Psoas muscle (tissue), 8 donors: ENCODE data around the gene CMTM7. TPM values are rescaled to one million over a fixed set of nuclear protein-coding genes. Genes with fewer than 3 reads are reported as not detected.

ENCODE experiments used
- ATAC-seq, 4 donors: fragments of 200-7000 bp; cut with Tn5 transposase; one replicate each; pipeline ENCODE4 v1.9.1; 2020; ENCODE audit warnings: moderate library complexity in 3 of 4, mild to moderate bottlenecking in 2 of 4
- DNase-seq, 2 donors: peaks; one replicate each; pipeline ENCODE4 v3.0.0-alpha.2; 2020
- H3K27ac ChIP-seq: fragments of 200-600 bp; one replicate; pipeline ENCODE4 v1.8.0; 2022
- H3K27me3 ChIP-seq, 3 donors: fragments of 200-600 bp in 1 of 3; one replicate each; pipeline versions ENCODE4 v1.6.1 to v1.8.0; 2013 to 2022; ENCODE audit warnings: low read length in 2 of 3, mild to moderate bottlenecking in 2 of 3, moderate library complexity in 1 of 3; ENCODE audit not compliant: insufficient read depth in 3 of 3
- H3K36me3 ChIP-seq, 2 donors: fragments of 200-600 bp in 1 of 2; one replicate each; pipeline versions ENCODE4 v1.6.1 to v1.8.0; 2013 to 2022; ENCODE audit warnings: low read depth in 1 of 2, mild to moderate bottlenecking in 1 of 2, moderate library complexity in 1 of 2; ENCODE audit not compliant: insufficient read depth in 1 of 2
- H3K4me1 ChIP-seq: fragments of 200-600 bp; one replicate; pipeline ENCODE4 v1.8.0; 2022
- H3K4me3 ChIP-seq: fragments of 200-600 bp; one replicate; pipeline ENCODE4 v1.8.0; 2022; ENCODE audit warnings: mild to moderate bottlenecking
- H3K9me3 ChIP-seq: fragments of 200-600 bp; one replicate; pipeline ENCODE4 v1.8.0; 2022
- WGBS, 3 donors: extraction: QIAGEN DNeasy Blood & Tissue Kit; methylation state at CpG; one replicate each; pipeline versions ENCODE4 v1.1.6 to v1.1.7; 2013; 5-methylcytosine and 5-hydroxymethylcytosine counted together
- intact Hi-C, 2 donors: fragments of 100-400 bp; cut with DNase I; formaldehyde crosslinking; loops; one replicate each; pipeline versions ENCODE4 v1.11.0 to v1.14.2; 2022
- polyA plus RNA-seq, 3 donors: library from polyadenylated mRNA; stranded (reverse); fragments of 200-250 nt; gene quantifications; one replicate each; pipeline ENCODE4 v1.2.3, GENCODE V29; 2013
- total RNA-seq, 4 donors: library from RNA; stranded (reverse); fragmentation: NEBNext Ultra II Directional in 2 of 4; extraction: Animal tissue kit (Norgen Biotek cat#: 25700) in 2 of 4; gene quantifications; one replicate each; pipeline versions ENCODE4 v1.2.1 to v1.2.4, GENCODE V29; 2021 to 2023
- TF ChIP-seq, protein P1 (sequence below): fragments of 200-600 bp; IDR thresholded peaks from one replicate; pipeline ENCODE4 v1.8.0; 2022; ENCODE audit warnings: antibody characterized with exemption
- donor health status: healthy with polysubstance abuse.
- donor health status: DM: no; HTN: no; CAD: no; lungs with moderate emphysema.
- donor health status: Bipolar disorder and iron deficiency.
- donor health status: healthy.
- donor health status: DM: yes; HTN: yes; CAD: no.
- donor health status: DM: no; HTN: no; CAD: no.
- donor health status: DM: no; HTN: no; CAD: no.
- donor health status: DM: yes; HTN: yes; CAD: no.

Gene CMTM7
- total and polyA plus RNA-seq, 7 donors, result 0.65 to 18.5 (median 2.6) TPM

DNA sequence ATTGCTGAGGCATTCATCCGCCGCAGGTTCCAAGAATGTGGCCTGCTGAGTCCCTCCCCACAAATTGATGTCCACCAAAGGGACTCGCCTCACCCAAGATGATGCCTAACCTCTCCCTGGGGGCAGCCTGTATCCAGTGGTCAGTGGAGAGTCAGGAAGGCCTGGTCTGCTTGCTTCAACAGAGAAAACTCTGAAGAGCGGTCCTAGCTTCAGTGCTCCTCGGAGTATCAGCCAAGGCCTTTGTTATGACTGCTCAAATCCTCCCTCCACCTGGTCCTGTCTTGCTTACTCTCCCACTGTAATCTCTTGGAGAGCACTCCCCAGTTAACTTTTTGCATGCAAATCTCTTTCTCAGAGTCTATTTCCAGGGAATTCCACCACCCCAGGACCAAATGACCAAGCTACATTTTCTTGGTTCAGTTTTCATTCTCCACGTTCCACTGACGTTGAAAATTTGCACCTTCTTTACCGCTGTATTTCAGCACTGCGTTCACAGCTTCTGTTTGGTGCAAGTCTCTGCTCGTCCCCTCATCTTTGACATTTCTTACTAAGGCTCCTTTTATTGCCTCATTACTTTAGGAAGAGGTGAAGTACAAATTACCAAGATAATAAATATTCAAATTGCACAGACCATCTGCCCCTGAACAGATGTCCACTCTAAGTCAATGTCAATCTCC is 22.3 kb downstream of the CMTM7 start:
- no peaks in the 10 kb centered on the region for H3K9me3 ChIP-seq
- H3K4me1 ChIP-seq, result no peaks in the 10 kb centered on the region
- no peaks in the 10 kb centered on the region for H3K27me3 ChIP-seq
- no peak overlapping the region for H3K27ac ChIP-seq
- no peak for DNase-seq
- ATAC-seq, result no peak
- intact Hi-C loops, result no loop called here
- no peaks in the 10 kb centered on the region for H3K36me3 ChIP-seq
- no peak overlapping the region for H3K4me3 ChIP-seq
- TF ChIP-seq, protein P1, sequence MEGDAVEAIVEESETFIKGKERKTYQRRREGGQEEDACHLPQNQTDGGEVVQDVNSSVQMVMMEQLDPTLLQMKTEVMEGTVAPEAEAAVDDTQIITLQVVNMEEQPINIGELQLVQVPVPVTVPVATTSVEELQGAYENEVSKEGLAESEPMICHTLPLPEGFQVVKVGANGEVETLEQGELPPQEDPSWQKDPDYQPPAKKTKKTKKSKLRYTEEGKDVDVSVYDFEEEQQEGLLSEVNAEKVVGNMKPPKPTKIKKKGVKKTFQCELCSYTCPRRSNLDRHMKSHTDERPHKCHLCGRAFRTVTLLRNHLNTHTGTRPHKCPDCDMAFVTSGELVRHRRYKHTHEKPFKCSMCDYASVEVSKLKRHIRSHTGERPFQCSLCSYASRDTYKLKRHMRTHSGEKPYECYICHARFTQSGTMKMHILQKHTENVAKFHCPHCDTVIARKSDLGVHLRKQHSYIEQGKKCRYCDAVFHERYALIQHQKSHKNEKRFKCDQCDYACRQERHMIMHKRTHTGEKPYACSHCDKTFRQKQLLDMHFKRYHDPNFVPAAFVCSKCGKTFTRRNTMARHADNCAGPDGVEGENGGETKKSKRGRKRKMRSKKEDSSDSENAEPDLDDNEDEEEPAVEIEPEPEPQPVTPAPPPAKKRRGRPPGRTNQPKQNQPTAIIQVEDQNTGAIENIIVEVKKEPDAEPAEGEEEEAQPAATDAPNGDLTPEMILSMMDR, result no peak
- WGBS, 3 donors, result 73 to 93% (median 89%) methylated on average over 10 of the region's 10 CpGs

- 81 to 87% (median 85%) methylated on average over 6 of the region's 6 CpGs for WGBS, 3 donors
- Histone ChIP-seq H3K9me3 (no peaks in the 10 kb centered on the region), H3K27me3 (no peaks in the 10 kb centered on the region), H3K27ac (no peak overlapping the region), H3K4me1 (no peaks in the 10 kb centered on the region), H3K36me3 (no peaks in the 10 kb centered on the region), H3K4me3 (no peak overlapping the region)
- DNase-seq (no peak), ATAC-seq (peak in 1 of 4 donors; percentile 35)
- TF ChIP-seq, protein P1, result no peak
- intact Hi-C loops, result no loop called here
Observed at GRCh38 chr3:32414522-32415202, 23.0 kb downstream of the CMTM7 start.

DNA sequence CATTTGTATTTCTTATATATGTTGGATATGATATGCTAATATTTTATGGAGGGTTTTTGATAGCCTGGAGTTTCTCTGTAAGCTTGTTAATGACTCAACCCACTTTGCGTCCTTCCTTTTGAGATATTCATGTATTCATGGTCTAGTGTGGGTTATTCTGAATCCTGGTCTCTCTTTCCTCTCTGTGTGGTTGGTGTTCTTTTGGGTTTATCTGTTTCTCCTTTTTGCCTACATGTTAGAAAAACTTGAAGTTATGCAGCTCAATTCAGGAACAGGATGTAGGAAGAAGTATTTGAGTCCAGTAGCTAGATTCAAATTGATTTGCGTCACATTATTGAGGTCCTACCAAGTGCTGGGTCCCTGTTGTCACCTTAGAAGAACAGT is 28.1 kb downstream of the CMTM7 start:
- ATAC-seq (no peak), DNase-seq (no peak)
- no peaks in the 10 kb centered on the region for H3K9me3 ChIP-seq
- H3K27ac ChIP-seq, result peak overlapping the region; percentile 68
- 89 to 97% (median 90%) methylated on average over 2 of the region's 2 CpGs for WGBS, 3 donors
- peaks cover 30% of the 10 kb centered on the region for H3K4me1 ChIP-seq
- intact Hi-C loops, result no loop called here
- no peaks in the 10 kb centered on the region for H3K36me3 ChIP-seq
- TF ChIP-seq, protein P1, result no peak
- H3K27me3 ChIP-seq, result no peaks in the 10 kb centered on the region
- no peak overlapping the region for H3K4me3 ChIP-seq

DNA sequence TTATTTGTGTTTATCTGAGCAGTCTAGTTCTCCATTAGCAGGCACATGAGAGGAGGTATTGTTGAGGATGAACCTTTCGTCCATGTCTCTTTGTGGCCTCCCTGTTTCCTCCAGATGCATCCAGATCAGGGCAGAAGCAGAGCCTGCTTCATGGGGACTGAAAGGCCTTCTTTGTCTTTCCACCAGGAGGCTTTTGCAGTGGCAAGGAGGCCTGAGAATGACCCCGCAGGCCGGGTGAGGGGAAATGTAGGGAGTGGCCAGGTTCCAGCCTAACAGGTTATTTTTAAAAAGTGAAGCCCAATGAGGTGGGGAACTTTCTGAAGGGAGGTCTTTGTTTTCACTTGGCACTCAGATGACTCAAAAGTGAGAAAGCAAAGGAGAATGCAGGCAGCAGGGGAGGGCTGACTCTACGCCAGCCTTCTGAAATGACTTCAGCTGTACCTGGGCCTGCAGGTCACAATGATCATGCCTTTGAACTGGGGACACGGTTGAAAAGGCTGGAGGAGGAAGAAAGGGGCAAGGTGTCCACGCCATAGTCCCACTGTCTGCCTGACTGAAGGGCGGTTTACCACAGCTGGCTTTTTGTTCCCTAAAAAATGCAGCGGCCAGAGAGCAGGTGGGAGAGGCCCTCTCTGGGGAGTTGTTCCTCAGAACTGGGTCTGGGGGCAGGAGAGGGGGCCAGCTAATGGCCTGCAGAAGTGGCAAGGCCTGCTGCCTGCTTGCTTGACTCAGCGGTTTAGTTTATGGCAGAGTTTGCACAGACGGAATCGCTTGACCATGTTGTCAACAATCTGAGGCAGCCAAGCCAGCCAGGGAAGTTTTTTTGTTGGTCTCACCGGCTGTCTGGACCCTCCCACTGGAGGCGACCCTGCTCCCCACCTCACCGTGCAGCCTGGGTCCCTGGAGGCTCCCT is 28.7 kb downstream of the CMTM7 start:
- 56 to 68% (median 62%) methylated on average over 14 of the region's 14 CpGs for WGBS, 3 donors

More for the DNA sequence above, 28.7 kb downstream of the CMTM7 start:
- Histone ChIP-seq H3K27ac (peak overlapping the region; percentile 68), H3K4me1 (peaks cover 30% of the 10 kb centered on the region), H3K9me3 (no peaks in the 10 kb centered on the region), H3K36me3 (no peaks in the 10 kb centered on the region), H3K27me3 (no peaks in the 10 kb centered on the region), H3K4me3 (no peak overlapping the region)
- no peak for ATAC-seq
- DNase-seq, result no peak
- TF ChIP-seq, protein P1, result no peak
- intact Hi-C loops, result no loop called here
